Measurements from ENCODE around the gene BEGAIN. TPM values are rescaled to one million over a fixed set of nuclear protein-coding genes. Genes with fewer than 3 reads are reported as not detected.

The BEGAIN gene
- total and polyA plus RNA-seq, 2 of the 8 experiments (the other 6 are each of a cell fraction or from before 2014, with no cell fraction given): 2.9 to 3.0 TPM

- Histone ChIP-seq H2BK15ac (ENCODE audit: low read length) (no peak overlapping the region), H3K9me3 (ENCODE audit: insufficient read depth in 2 of 2, low read depth in 1 of 2, low read length in 1 of 2) (no peaks in the 10 kb centered on the region), H3K4me3 (ENCODE audit: extremely low read depth in 1 of 4, insufficient read depth in 2 of 4, low read depth in 3 of 4, low read length in 4 of 4) (no peak overlapping the region), H3K23me2 (ENCODE audit: low read depth, low read length) (no peaks in the 10 kb centered on the region), H3K27me3 (replicated peaks in 1 of 4; ENCODE audit: control insufficient read depth in 3 of 4, extremely low read depth in 1 of 4, insufficient read depth in 3 of 4, low read length in 3 of 4) (peaks cover 0 to 3% (median 1%) of the 10 kb centered on the region in 4 experiments; a peak in 2 of 7 replicates), H4K8ac (ENCODE audit: extremely low read depth, insufficient read depth, low read length) (no peak overlapping the region), H3K9ac (replicated peaks in 1 of 4; ENCODE audit: extremely low read depth in 1 of 4, low read depth in 3 of 4, low read length in 3 of 4) (peak overlapping the region in 1 of 4 experiments; percentile 37; a peak in 1 of 7 replicates), H4K5ac (ENCODE audit: insufficient read length, low read depth, low read length) (no peak overlapping the region), H3K27ac (ENCODE audit: low read depth, low read length) (no peak overlapping the region), H4K20me1 (replicated peaks in 1 of 2; ENCODE audit: control insufficient read depth in 1 of 2, insufficient read depth in 2 of 2, low read length in 2 of 2) (no peaks in the 10 kb centered on the region), H3K56ac (replicated peaks; ENCODE audit: insufficient read length, low read depth, low read length) (no peak overlapping the region), H3K18ac (ENCODE audit: extremely low read depth, low read length) (no peak overlapping the region), H3K4me2 (ENCODE audit: insufficient read depth in 1 of 2, low read depth in 2 of 2, low read length in 2 of 2) (no peak overlapping the region), H2BK5ac (ENCODE audit: low read depth, low read length) (no peak overlapping the region), H2AFZ (ENCODE audit: low read length) (no peak overlapping the region), H3K79me2 (ENCODE audit: control insufficient read depth in 1 of 2, insufficient read depth in 2 of 2, low read length in 2 of 2) (no peaks in the 10 kb centered on the region), H3K14ac (ENCODE audit: insufficient read length) (no peak overlapping the region), H2BK12ac (ENCODE audit: low read depth, low read length) (no peak overlapping the region), H2AK5ac (ENCODE audit: low read depth, low read length) (no peak overlapping the region; the same call in 1 of the 2 replicates), H4K91ac (replicated peaks; ENCODE audit: insufficient read length, low read length) (no peak overlapping the region), H3K4me1 (replicated peaks in 1 of 4; ENCODE audit: control insufficient read depth in 3 of 4, insufficient read depth in 4 of 4, low read length in 3 of 4) (peaks cover 0 to 7% (median 3%) of the 10 kb centered on the region in 4 experiments; a peak in 5 of 7 replicates), H2BK20ac (ENCODE audit: low read length) (no peak overlapping the region), H2BK120ac (replicated peaks; ENCODE audit: low read depth, low read length) (no peak overlapping the region), H3K4ac (replicated peaks; ENCODE audit: insufficient read length, low read depth, low read length) (no peak overlapping the region), H3K79me1 (ENCODE audit: low read depth, low read length) (no peaks in the 10 kb centered on the region), H3K23ac (ENCODE audit: insufficient read length) (no peak overlapping the region), H3K36me3 (ENCODE audit: control insufficient read depth in 2 of 4, insufficient read depth in 4 of 4, low read length in 3 of 4) (no peaks in the 10 kb centered on the region)
- ChIA-PET POLR2A (ENCODE audit: partially characterized antibody) (interaction anchor here (0.6 kb wide), 1 partner anchor 151 kb away, joined by 3 read pairs; no protein-coding TSS in a partner anchor), CTCF (ENCODE audit: partially characterized antibody) (interaction anchor here (1.0 to 1.3 kb wide), 3 partner anchors 36 to 68 kb away, joined by 4 to 5 read pairs (median 4); no protein-coding TSS in a partner anchor)
- 89% methylated on average over 8 of the region's 8 CpGs; no CpG with 5 or more reads in 1 of the 2 experiments for WGBS, 2 experiments (ENCODE audit: extremely low coverage in 1 of 2, insufficient coverage in 1 of 2, insufficient read length in 1 of 2, insufficient replicate concordance in 2 of 2, low coverage in 1 of 2, low lambda C conversion rate in 2 of 2, missing lambda C conversion rate in 1 of 2)
- FAIRE-seq: no peak
- DNase-seq (ENCODE audit: low read depth in 1 of 2, low spot score in 2 of 2): no peak
- no peak for TF ChIP-seq RBBP5 (IDR thresholded peaks at IDR 0.05; ENCODE audit: borderline replicate concordance, low read depth, low read length)
- no peak for TF ChIP-seq SP4 (IDR thresholded peaks at IDR 0.05; ENCODE audit: low read length)
- TF ChIP-seq HDAC6 (IDR thresholded peaks at IDR 0.05; ENCODE audit: low read depth, low read length): no peak
Measured at GRCh38 chr14:100577986-100578431, 9.2 kb downstream of the BEGAIN start.

All from H1 (cell line).